ENCODE data around the gene FAM47C.
A peak's percentile ranks its signal among the peaks of the same experiment; 100 is the strongest.
"Not testable (repeated sequence)": the region's sequence is repeated elsewhere in the genome, so short reads cannot be mapped to it uniquely, and the experiment has no call there.

Gene FAM47C

GRCh38 chrX:37008182-37008581 is at the start of gene FAM47C:
Gene FAM47C (plus strand): TSS chrX:37008366. CDS start chrX:37008411, 45 bp downstream.
- not testable (repeated sequence) for DNase-seq (ENCODE audit: low read depth); H3K4me3 ChIP-seq (ENCODE audit: control insufficient read depth, low read depth, low read length)

GRCh38 chrX:36961590-36961989 is 46.6 kb upstream of the FAM47C start:
- H3K4me3 ChIP-seq (ENCODE audit: control insufficient read depth, low read depth, low read length): no peak overlapping the region
- no peak for DNase-seq (ENCODE audit: low read depth)
- TF ChIP-seq CTCF (conservative IDR thresholded peaks at IDR 0.05; ENCODE audit: control insufficient read depth, insufficient read depth, low read depth, low read length): no peak

GRCh38 chrX:36963069-36963808 is 44.9 kb upstream of the FAM47C start:
- no peak overlapping the region for H3K4me3 ChIP-seq (ENCODE audit: control insufficient read depth, low read depth, low read length)
- no peak for DNase-seq (ENCODE audit: low read depth)
- no peak for TF ChIP-seq CTCF (conservative IDR thresholded peaks at IDR 0.05; ENCODE audit: control insufficient read depth, insufficient read depth, low read depth, low read length)

- no peak for TF ChIP-seq CTCF (conservative IDR thresholded peaks at IDR 0.05; ENCODE audit: control insufficient read depth, insufficient read depth, low read depth, low read length)
- H3K4me3 ChIP-seq (ENCODE audit: control insufficient read depth, low read depth, low read length): no peak overlapping the region
- no peak for DNase-seq (ENCODE audit: low read depth)
Measured at GRCh38 chrX:36963852-36964251, 44.3 kb upstream of the FAM47C start.

- no peak for DNase-seq (ENCODE audit: low read depth)
- no peak for TF ChIP-seq CTCF (conservative IDR thresholded peaks at IDR 0.05; ENCODE audit: control insufficient read depth, insufficient read depth, low read depth, low read length)
- no peak overlapping the region for H3K4me3 ChIP-seq (ENCODE audit: control insufficient read depth, low read depth, low read length)
Measured at GRCh38 chrX:36973575-36973974, 34.6 kb upstream of the FAM47C start.

GRCh38 chrX:36974911-36975310 is 33.3 kb upstream of the FAM47C start:
- H3K4me3 ChIP-seq (ENCODE audit: control insufficient read depth, low read depth, low read length): no peak overlapping the region
- TF ChIP-seq CTCF (conservative IDR thresholded peaks at IDR 0.05; ENCODE audit: control insufficient read depth, insufficient read depth, low read depth, low read length): no peak

GRCh38 chrX:36978886-36979285 is 29.3 kb upstream of the FAM47C start:
- peak; percentile 54 for DNase-seq (ENCODE audit: low read depth)
- no peak overlapping the region for H3K4me3 ChIP-seq (ENCODE audit: control insufficient read depth, low read depth, low read length)
- no peak for TF ChIP-seq CTCF (conservative IDR thresholded peaks at IDR 0.05; ENCODE audit: control insufficient read depth, insufficient read depth, low read depth, low read length)

More at GRCh38 chrX:36974911-36975310, 33.3 kb upstream of the FAM47C start:
- no peak for DNase-seq (ENCODE audit: low read depth)

Data from fibroblast of mammary gland (primary cell).